Measurements from ENCODE around the gene CPT1B.

DNA sequence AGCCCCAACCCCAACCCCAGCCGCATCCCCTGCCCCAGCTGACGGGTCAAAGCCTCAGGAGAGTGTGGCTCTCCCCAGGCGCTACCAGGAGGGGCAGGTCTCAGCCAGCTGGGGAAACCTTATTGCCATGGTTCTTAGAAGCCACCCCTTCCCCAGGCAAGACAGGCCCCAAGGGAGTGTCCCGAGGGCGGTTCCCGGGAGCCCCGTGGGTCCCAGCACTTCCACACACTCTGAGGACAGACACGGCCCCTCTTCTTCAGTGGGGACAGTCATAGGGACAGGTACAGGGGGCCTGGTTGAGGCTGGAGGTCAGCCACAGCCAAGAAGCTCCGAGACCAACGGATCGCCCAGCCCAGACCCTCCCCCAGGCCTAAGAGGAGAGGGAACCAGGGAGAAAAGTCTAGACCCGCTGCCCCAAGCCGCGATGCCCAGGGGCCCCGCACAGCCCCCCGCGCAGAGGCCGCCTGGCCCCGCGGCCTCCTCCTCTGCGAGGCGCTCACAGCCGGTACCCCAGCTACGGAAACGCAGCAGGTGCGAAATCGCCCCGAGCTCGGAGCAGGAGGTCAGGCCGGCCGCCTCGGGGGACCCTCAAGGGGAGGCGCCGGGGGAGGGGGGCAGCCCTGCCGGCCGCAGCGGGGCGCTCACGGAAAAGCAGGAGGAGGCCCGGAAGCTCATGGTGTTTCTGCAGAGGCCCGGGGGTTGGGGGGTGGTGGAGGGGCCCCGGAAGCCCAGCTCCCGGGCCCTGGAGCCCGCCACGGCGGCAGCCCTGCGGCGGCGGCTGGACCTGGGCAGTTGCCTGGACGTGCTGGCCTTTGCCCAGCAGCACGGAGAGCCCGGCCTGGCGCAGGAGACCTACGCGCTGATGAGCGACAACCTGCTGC is 29.9 kb downstream of the CPT1B start:
- TF ChIP-seq CTCF (IDR thresholded peaks at IDR 0.05 in 2 of 3, conservative IDR thresholded peaks at IDR 0.05 in 1 of 3; ENCODE audit: control insufficient read depth in 2 of 3, extremely low read depth in 1 of 3, insufficient read depth in 1 of 3, low read depth in 3 of 3, low read length in 3 of 3) (peak in 2 of 3 experiments; percentile 11 to 14; a peak in 3 of 6 replicates), PAX8 (IDR thresholded peaks at IDR 0.05) (no peak), EZH2 (IDR thresholded peaks at IDR 0.05; ENCODE audit: borderline replicate concordance, control insufficient read depth, low read depth, low read length) (no peak), RFX5 (IDR thresholded peaks at IDR 0.05; ENCODE audit: low read depth, low read length) (no peak), TBL1XR1 (IDR thresholded peaks at IDR 0.05; ENCODE audit: low read depth, low read length) (no peak), POLR2A (IDR thresholded peaks at IDR 0.05; ENCODE audit: low read depth, low read length) (peak; percentile 76), MYC (IDR thresholded peaks at IDR 0.05; ENCODE audit: insufficient read depth, insufficient read length, insufficient replicate concordance, low read length, severe bottlenecking) (no peak), POLR2AphosphoS5 (IDR thresholded peaks at IDR 0.05; ENCODE audit: low read length) (no peak), POLR2AphosphoS2 (IDR thresholded peaks at IDR 0.05; ENCODE audit: low read depth, low read length) (no peak)
